Measurements from ENCODE around the gene INVS. TPM values are rescaled to one million over a fixed set of nuclear protein-coding genes. Genes with fewer than 3 reads are reported as not detected.

The INVS gene
- total and polyA plus RNA-seq, 2 of the 4 experiments (the other 2 are of a cell fraction), result 9.2 to 33.5 TPM

- dilution Hi-C loops (cut with HindIII; ENCODE audit: low sequenced_read_pairs, unreplicated experiment) (no loop called here), intact Hi-C loops (cut with micrococcal nuclease) (no loop called here), in situ Hi-C loops (cut with MboI; ENCODE audit: low sequenced_read_pairs) (loop anchor here (10.0 kb wide), 1 partner anchor 275 kb away; no protein-coding TSS in a partner anchor)
- H2BK20ac ChIP-seq (ENCODE audit: low read depth, low read length), result peak overlapping the region; percentile 83
- BruUV-seq (replicated peaks), result no TSS peak
- no peak overlapping the region for H2AFZ ChIP-seq (replicated peaks; ENCODE audit: low read length, poor library complexity)
- H3K4me1 ChIP-seq (ENCODE audit: control insufficient read depth, insufficient read depth, low read length), result peaks cover 15% of the 10 kb centered on the region
- DNase-seq (no peak), ATAC-seq (ENCODE audit: low read depth) (peak; percentile 6; the same call in 1 of the 2 replicates)
- no CpG with 5 or more reads among the region's 2 CpGs for WGBS, 2 experiments (ENCODE audit: extremely low coverage in 2 of 2, insufficient read length in 1 of 2)
- H2BK5ac ChIP-seq (ENCODE audit: low read depth, low read length, poor library complexity, severe bottlenecking), result peak overlapping the region; percentile 96
- H2BK15ac ChIP-seq (ENCODE audit: low read depth, low read length), result peak overlapping the region; percentile 61; the same call in 1 of the 3 replicates
- H3K9me1 ChIP-seq (ENCODE audit: insufficient read depth, low read length), result peaks cover 5% of the 10 kb centered on the region; the same call in 1 of the 2 replicates
- peak overlapping the region; percentile 57; the same call in 1 of the 2 replicates for H2AK5ac ChIP-seq (ENCODE audit: low read depth, low read length)
- H3K4me2 ChIP-seq (ENCODE audit: low read depth, low read length), result peak overlapping the region; percentile 64
- no peak overlapping the region for H2AK9ac ChIP-seq (replicated peaks; ENCODE audit: low read depth, low read length, poor library complexity)
- peak overlapping the region; percentile 95 for H3K4ac ChIP-seq (ENCODE audit: low read depth, low read length)
- H4K91ac ChIP-seq (ENCODE audit: insufficient read depth, low read depth, low read length), result peak overlapping the region; percentile 64
- peak overlapping the region; percentile 92 for H3K14ac ChIP-seq (replicated peaks; ENCODE audit: low read depth, low read length)
- peak overlapping the region; percentile 83 for H2BK120ac ChIP-seq (ENCODE audit: low read depth, low read length)
- ChIA-PET CTCF (no interaction called here), POLR2A (ENCODE audit: unreplicated experiment) (no interaction called here)
- H3K27ac ChIP-seq (ENCODE audit: insufficient read depth, low read length), result peak overlapping the region; percentile 41; the same call in 1 of the 2 replicates
- no peaks in the 10 kb centered on the region for H3K9me3 ChIP-seq (ENCODE audit: control insufficient read depth, insufficient read depth, low read length)
- H3K9ac ChIP-seq (ENCODE audit: low read depth, low read length), result no peak overlapping the region
- H4K5ac ChIP-seq (ENCODE audit: low read depth, low read length), result peak overlapping the region; percentile 57; the same call in 1 of the 2 replicates
- peak overlapping the region in 1 of 2 experiments; percentile 69; a peak in 2 of 4 replicates for H4K8ac ChIP-seq (ENCODE audit: low read depth in 2 of 2, low read length in 2 of 2)
- peaks cover 9 to 53% of the 10 kb centered on the region in 2 experiments for H3K79me1 ChIP-seq (ENCODE audit: low read depth in 1 of 2, low read length in 2 of 2)
- no peak overlapping the region for H3K4me3 ChIP-seq (ENCODE audit: insufficient read depth, low read depth, low read length)
- peak overlapping the region; percentile 71 for H3K18ac ChIP-seq (ENCODE audit: low read depth, low read length)
- H4K20me1 ChIP-seq (ENCODE audit: insufficient read depth, low read length), result peaks cover 8% of the 10 kb centered on the region; the same call in 1 of the 2 replicates
- H3K36me3 ChIP-seq (ENCODE audit: control insufficient read depth, insufficient read depth, low read length), result peaks cover 10% of the 10 kb centered on the region; the same call in 1 of the 2 replicates
- H3K27me3 ChIP-seq (ENCODE audit: control insufficient read depth, insufficient read depth, low read length), result no peaks in the 10 kb centered on the region
- TF ChIP-seq NFE2L2 (IDR thresholded peaks at IDR 0.05; ENCODE audit: low read depth, low read length) (no peak), MAFK (IDR thresholded peaks at IDR 0.05; ENCODE audit: low read depth, low read length) (no peak), CEBPB (IDR thresholded peaks at IDR 0.05; ENCODE audit: low read depth, low read length) (no peak)
- H3K56ac ChIP-seq (ENCODE audit: extremely low read depth, insufficient read depth, low read length), result no peak overlapping the region; the same call in 1 of the 2 replicates
- H3K23ac ChIP-seq (ENCODE audit: low read depth, low read length), result peak overlapping the region; percentile 91; the same call in 1 of the 2 replicates
Observed at GRCh38 chr9:100309992-100310391, 210.9 kb downstream of the INVS start.
